Measurements from ENCODE around the gene ANKK1. TPM values are rescaled to one million over a fixed set of nuclear protein-coding genes. Genes with fewer than 3 reads are reported as not detected.

Gene ANKK1
- total RNA-seq, 1 donor from 2014 or later = 0.60 TPM

GRCh38 chr11:113426686-113427085 is 39.1 kb downstream of the ANKK1 start:
- Mint-ChIP-seq H3K4me3 (no peak overlapping the region), H3K9me3 (no peaks in the 10 kb centered on the region), H3K36me3 (ENCODE audit: low read depth) (no peaks in the 10 kb centered on the region), H3K27me3 (no peaks in the 10 kb centered on the region), H3K4me1 (no peaks in the 10 kb centered on the region), H3K27ac (no peak overlapping the region)
- DNase-seq (no peak), ATAC-seq (ENCODE audit: low read depth) (no peak)
- POLR2A ChIA-PET = no interaction called here
- no peak for TF ChIP-seq CTCF (IDR thresholded peaks at IDR 0.05)
- CTCF ChIA-PET = no interaction called here
- intact Hi-C loops (cut with micrococcal nuclease) = no loop called here

- ATAC-seq (ENCODE audit: low read depth) (no peak), DNase-seq (no peak)
- Mint-ChIP-seq H3K36me3 (ENCODE audit: low read depth) (no peaks in the 10 kb centered on the region), H3K9me3 (no peaks in the 10 kb centered on the region), H3K27me3 (peaks cover 4% of the 10 kb centered on the region), H3K4me1 (no peaks in the 10 kb centered on the region), H3K27ac (no peak overlapping the region), H3K4me3 (no peak overlapping the region)
- TF ChIP-seq CTCF (IDR thresholded peaks at IDR 0.05) = no peak
- ChIA-PET CTCF (no interaction called here), POLR2A (no interaction called here)
- intact Hi-C loops (cut with micrococcal nuclease) = no loop called here
Measured at GRCh38 chr11:113431746-113432145, 44.2 kb downstream of the ANKK1 start.

- Mint-ChIP-seq H3K4me1 (no peaks in the 10 kb centered on the region), H3K4me3 (no peak overlapping the region)
- POLR2A ChIA-PET = no interaction called here
Measured at GRCh38 chr11:113435190-113435968, 47.8 kb downstream of the ANKK1 start.

GRCh38 chr11:113436672-113437252 is 49.2 kb downstream of the ANKK1 start:
- Mint-ChIP-seq H3K9me3 (no peaks in the 10 kb centered on the region), H3K27ac (no peak overlapping the region), H3K27me3 (peaks cover 10% of the 10 kb centered on the region), H3K36me3 (ENCODE audit: low read depth) (no peaks in the 10 kb centered on the region), H3K4me3 (no peak overlapping the region), H3K4me1 (no peaks in the 10 kb centered on the region)
- intact Hi-C loops (cut with micrococcal nuclease) = no loop called here
- POLR2A ChIA-PET = no interaction called here
- DNase-seq (no peak), ATAC-seq (ENCODE audit: low read depth) (no peak)
- CTCF ChIA-PET = no interaction called here
- no peak for TF ChIP-seq CTCF (IDR thresholded peaks at IDR 0.05)

More at GRCh38 chr11:113435190-113435968, 47.8 kb downstream of the ANKK1 start:
- intact Hi-C loops (cut with micrococcal nuclease) = no loop called here
- ATAC-seq (ENCODE audit: low read depth) (no peak), DNase-seq (no peak)
- H3K27me3 Mint-ChIP-seq = peaks cover 7% of the 10 kb centered on the region
- CTCF ChIA-PET = no interaction called here
- no peak for TF ChIP-seq CTCF (IDR thresholded peaks at IDR 0.05)
- no peaks in the 10 kb centered on the region for H3K36me3 Mint-ChIP-seq (ENCODE audit: low read depth)
- no peaks in the 10 kb centered on the region for H3K9me3 Mint-ChIP-seq
- no peak overlapping the region for H3K27ac Mint-ChIP-seq

- Mint-ChIP-seq H3K27ac (no peak overlapping the region), H3K4me1 (no peaks in the 10 kb centered on the region), H3K4me3 (no peak overlapping the region), H3K27me3 (peaks cover 13% of the 10 kb centered on the region), H3K9me3 (no peaks in the 10 kb centered on the region), H3K36me3 (ENCODE audit: low read depth) (no peaks in the 10 kb centered on the region)
- TF ChIP-seq CTCF (IDR thresholded peaks at IDR 0.05) = no peak
- intact Hi-C loops (cut with micrococcal nuclease) = no loop called here
- no peak for DNase-seq
- POLR2A ChIA-PET = no interaction called here
- CTCF ChIA-PET = no interaction called here
- no peak for ATAC-seq (ENCODE audit: low read depth)
Measured at GRCh38 chr11:113440816-113441215, 53.2 kb downstream of the ANKK1 start.

Data from activated B cell treated with CpG ODN at 0.5 μM for 24 hours (primary cell).